ENCODE data around the gene OGFOD3. TPM values are rescaled to one million over a fixed set of nuclear protein-coding genes. Genes with fewer than 3 reads are reported as not detected.

OGFOD3 gene
- total and polyA plus RNA-seq, 2 donors (not counting 3 experiments of a cell fraction or from before 2014, with no cell fraction given), result 31.7 to 34.8 TPM

DNA sequence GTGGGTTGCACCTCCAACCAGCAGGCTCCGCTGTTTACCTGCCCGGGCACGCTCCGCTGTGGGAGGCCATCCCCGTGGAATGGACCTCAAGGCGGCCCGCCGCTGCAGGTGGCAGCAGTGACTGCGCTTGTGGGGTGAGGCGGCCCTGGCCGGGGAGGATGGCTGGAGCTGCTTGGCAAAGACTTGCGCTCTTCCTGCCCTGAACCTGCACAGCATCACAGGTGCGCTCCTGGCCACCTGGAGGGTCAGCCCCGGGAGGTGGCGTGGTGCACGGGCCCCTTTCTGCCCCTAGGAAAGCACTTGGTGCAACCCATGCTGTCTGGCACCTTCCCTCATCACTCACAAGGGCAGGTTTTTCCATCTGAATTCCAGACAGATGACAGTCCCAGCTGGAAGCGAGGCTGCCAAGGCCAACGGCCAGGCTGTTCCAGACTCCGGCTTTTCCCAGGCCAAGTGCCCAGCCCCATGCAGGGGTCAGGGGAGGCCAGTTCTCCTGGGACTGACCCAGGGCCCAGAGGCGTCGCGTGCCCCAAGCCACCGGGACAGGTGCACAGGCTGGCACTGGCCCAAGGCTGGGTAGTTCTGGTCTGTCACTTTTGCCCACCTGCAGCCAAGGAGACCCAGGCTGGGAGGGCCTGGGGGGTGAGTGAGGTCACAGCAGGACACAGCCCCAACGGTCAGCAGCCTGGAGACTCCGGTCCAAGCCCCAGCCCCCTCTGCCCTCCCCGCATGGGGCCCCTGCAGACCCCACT, 33.5 kb downstream of the OGFOD3 start:
- Histone ChIP-seq H3K27me3 (ENCODE audit: control insufficient read depth in 2 of 2, insufficient read depth in 2 of 2, low read length in 2 of 2) (no peaks in the 10 kb centered on the region), H3K9ac (replicated peaks; ENCODE audit: extremely low read depth, insufficient read depth, low read length) (no peak overlapping the region), H3K27ac (ENCODE audit: insufficient read depth, low read depth, low read length) (no peak overlapping the region), H3K4me2 (ENCODE audit: insufficient read depth, low read length) (no peak overlapping the region), H3K9me3 (replicated peaks; ENCODE audit: control insufficient read depth, insufficient read depth, low read length) (no peaks in the 10 kb centered on the region), H3K4me1 (ENCODE audit: control insufficient read depth, extremely low read depth, insufficient read depth, low read length) (no peaks in the 10 kb centered on the region), H3K36me3 (ENCODE audit: control insufficient read depth in 2 of 2, extremely low read depth in 1 of 2, insufficient read depth in 2 of 2, low read length in 2 of 2) (no peaks in the 10 kb centered on the region), H3K9me1 (replicated peaks; ENCODE audit: control insufficient read depth, extremely low read depth, insufficient read depth, low read length) (no peaks in the 10 kb centered on the region), H3K4me3 (replicated peaks in 1 of 3; ENCODE audit: insufficient read depth in 1 of 3, low read depth in 1 of 3, low read length in 3 of 3) (no peak overlapping the region), H2AFZ (ENCODE audit: low read depth, low read length) (no peak overlapping the region), H4K20me1 (replicated peaks; ENCODE audit: control insufficient read depth, extremely low read depth, insufficient read depth, low read length) (no peaks in the 10 kb centered on the region), H3K79me2 (ENCODE audit: control insufficient read depth, insufficient read depth, low read length) (no peaks in the 10 kb centered on the region)
- DNase-seq (ENCODE audit: low read depth, low spot score) (no peak), FAIRE-seq (no peak)
- TF ChIP-seq GATA2 (IDR thresholded peaks at IDR 0.05; ENCODE audit: insufficient read depth, insufficient read length, low read depth, low read length), result no peak
- TF ChIP-seq FOS (IDR thresholded peaks at IDR 0.05; ENCODE audit: borderline replicate concordance, insufficient read depth, low read length), result no peak
- no peak for TF ChIP-seq CTCF (IDR thresholded peaks at IDR 0.05; ENCODE audit: extremely low read depth in 1 of 2, insufficient read depth in 1 of 2, low read depth in 1 of 2, low read length in 2 of 2)
- TF ChIP-seq, protein P1, sequence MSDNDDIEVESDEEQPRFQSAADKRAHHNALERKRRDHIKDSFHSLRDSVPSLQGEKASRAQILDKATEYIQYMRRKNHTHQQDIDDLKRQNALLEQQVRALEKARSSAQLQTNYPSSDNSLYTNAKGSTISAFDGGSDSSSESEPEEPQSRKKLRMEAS (IDR thresholded peaks at IDR 0.05; ENCODE audit: insufficient read depth, insufficient read length), result no peak
- no peak for TF ChIP-seq EZH2 (IDR thresholded peaks at IDR 0.05; ENCODE audit: borderline replicate concordance, low read depth, low read length, severe bottlenecking)
- TF ChIP-seq POLR2AphosphoS5 (IDR thresholded peaks at IDR 0.05; ENCODE audit: insufficient read depth, low read depth, low read length), result no peak
- no peak for TF ChIP-seq MYC (IDR thresholded peaks at IDR 0.05; ENCODE audit: low read depth, low read length)
- no peak for TF ChIP-seq JUN (IDR thresholded peaks at IDR 0.05; ENCODE audit: borderline replicate concordance, insufficient read depth, insufficient read length, low read depth)
- TF ChIP-seq POLR2A (IDR thresholded peaks at IDR 0.05; ENCODE audit: low read depth, low read length), result no peak
- intact Hi-C loops (cut with micrococcal nuclease), result no loop called here
- BruUV-seq (replicated peaks), result no TSS peak
- ChIA-PET CTCF (no interaction called here), POLR2A (no interaction called here)
- dilution Hi-C loops (cut with MboI; ENCODE audit: extremely low pct_ligation_motif_present, low sequenced_read_pairs), result no loop called here

Measured in endothelial cell of umbilical vein (primary cell).